ENCODE results near the gene VIL1.

VIL1 gene

DNA sequence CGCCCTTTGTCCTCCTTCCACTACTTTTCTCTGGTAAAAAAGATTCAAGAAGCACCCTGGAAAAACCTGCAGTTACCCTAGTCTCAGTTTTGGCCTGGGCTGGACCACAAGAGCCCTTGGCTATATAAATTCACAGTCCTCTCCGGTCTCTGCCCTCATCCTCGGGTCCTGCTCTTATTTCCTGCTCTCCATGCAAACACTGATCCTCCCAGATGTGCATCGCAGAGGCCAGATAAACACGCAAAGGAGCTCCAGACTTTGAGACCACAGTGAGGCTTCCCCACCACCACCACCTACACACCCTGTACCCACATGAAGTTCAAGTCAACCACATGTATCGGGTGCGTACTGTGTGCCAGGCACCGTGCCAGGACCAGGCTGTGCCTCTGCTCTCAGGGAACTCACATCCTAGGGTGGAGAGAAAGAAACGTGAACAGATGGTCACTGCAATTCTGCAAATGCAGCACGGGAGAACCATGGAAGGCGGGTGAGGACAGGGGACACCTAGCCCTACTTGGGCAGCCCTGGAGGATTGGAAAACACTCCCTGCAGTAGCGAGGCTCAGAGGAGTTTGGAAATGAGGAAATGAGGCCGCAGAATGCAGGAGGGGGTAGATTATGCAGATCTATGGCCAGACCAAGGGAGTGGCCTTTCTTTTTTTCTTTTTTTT is 11.8 kb upstream of the VIL1 start:
- peak; percentile 47 for DNase-seq

DNA sequence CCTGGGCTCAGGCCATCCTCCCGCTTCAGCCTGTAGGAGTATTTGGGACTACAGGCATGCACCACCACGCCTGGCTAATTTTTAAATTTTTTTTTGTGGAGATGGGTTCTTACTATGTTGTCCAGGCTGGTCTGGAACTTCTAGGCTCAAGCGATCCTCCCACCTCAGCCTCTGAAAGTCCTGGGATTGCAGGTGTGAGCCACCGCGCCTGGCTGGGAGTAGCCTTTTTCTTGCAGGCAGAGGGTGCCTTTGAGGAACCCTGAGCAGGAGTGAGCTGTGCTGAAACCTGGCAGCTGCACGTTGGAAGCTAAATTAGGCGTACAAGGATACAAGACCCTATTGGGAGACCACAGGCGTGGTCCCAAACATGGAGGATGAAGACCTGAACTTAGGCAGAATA is 11.2 kb upstream of the VIL1 start:
- no peak for DNase-seq

DNA sequence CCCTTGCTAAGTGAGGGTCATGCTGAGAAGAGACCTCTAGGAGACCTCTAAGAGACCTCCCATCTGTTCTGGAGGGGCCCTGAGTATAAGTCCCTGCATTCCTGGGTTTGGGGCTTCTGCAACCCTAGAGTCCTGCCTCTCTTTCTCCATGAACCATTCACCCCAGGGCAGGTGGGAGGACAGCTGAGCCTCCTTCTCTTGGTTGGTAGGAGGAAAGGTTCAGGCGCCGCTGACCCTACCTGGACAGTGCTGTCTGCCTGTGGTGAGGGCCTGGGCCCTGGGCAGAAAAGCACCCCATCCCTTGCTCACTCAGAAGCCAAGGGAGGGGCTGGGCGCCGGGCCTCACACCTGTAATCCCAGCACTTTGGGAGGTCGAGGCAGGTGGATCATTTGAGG is 604 bp upstream of the VIL1 start:
- DNase-seq: no peak

DNA sequence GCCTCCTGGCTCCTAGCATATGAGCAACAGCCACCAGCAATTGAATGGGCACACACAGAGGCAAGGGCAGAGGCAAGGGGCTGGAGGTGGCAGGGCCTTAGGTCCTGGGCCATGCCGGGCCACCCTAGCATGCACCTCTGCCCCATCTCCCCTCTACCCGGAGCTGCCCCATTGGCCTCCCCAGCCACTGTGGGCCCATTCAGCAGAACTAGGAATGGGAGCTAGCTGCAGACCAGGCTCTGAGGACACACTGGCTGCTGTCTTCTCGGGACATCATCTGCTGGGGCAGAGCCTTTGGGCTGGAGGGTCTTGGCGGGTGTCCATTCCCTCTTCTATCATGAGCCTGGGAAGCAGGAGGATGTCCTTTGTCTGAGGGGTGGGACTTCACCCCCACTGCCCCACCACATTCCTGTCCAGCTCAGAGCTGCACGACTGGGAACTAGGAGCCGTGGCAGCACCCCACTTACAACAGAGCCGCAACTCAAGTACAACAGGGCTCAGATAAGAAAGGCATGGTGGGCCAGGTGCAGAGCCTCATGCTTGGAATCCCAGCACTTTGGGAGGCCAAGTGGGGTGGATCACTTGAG is 800 bp downstream of the VIL1 start:
- no peak for DNase-seq

DNA sequence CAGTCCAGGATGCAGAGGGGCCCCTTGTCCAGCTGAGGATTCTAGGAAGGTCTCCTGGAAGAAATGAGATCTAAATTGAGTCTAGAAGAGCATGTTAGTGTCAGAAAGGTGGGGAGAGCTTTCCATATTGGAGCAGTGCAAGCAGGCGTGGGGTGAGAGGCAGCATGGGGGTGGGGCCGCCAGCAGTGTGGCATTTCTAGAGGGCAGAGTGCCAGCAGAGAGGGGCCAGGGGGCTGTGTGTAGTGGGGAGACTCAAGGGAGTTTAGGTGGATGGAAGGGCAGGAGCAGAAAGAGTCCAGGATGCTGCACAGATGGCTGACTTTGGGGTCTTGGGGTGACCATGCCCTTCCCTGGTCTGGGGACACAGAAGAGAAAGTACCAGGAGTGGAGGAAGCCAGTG is 2.1 kb downstream of the VIL1 start:
- DNase-seq: no peak

DNA sequence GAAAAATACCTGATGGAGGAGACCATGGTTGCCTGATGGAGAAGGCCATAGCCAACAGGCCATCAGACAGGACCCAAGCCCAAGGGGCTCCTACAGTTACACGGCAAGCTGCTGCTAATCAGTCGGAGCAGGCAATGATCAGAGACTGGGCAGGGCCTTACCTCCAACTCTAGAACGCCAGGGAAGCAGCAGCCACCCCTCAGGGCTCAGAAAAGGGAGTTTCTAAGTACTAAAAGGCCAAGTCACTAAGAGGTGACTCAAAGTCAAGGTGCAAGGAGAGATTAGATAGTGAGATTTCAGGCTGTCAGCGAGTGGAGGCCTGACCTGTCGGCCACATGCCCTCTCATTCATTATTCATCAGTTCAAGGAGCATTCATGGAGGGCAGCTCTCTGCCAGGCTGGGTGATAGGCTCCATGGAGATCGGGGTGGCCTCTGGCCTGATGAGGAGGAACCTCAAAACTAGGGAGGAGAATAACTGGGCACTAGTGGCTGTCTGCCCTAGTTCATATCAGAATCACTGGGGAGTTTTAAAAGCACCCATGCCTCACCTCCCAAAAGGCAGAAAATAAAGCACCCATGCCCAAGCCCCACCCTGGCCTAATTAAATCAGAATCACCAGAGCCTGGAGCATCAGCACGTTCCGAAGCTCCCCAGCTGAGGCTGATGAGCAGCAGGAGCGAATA is 3.6 kb downstream of the VIL1 start:
- no peak for DNase-seq

DNA sequence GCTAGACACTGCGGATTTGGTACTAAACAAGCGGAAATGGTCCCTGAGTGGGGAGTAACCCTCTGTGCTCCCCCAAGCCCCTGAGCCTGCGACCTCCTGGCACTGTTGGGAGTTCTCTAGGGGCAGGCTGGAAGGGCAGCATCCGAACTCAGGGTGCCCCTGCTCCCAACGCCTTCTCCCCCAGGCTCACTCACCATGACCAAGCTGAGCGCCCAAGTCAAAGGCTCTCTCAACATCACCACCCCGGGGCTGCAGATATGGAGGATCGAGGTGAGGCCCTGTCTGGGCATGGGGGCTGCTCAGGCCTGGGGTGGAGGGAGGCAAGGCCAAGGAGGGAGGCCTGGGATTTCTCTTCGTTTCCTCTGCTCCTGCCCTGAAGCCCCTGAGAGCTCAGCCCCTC is 4.7 kb downstream of the VIL1 start:
- no peak for DNase-seq

DNA sequence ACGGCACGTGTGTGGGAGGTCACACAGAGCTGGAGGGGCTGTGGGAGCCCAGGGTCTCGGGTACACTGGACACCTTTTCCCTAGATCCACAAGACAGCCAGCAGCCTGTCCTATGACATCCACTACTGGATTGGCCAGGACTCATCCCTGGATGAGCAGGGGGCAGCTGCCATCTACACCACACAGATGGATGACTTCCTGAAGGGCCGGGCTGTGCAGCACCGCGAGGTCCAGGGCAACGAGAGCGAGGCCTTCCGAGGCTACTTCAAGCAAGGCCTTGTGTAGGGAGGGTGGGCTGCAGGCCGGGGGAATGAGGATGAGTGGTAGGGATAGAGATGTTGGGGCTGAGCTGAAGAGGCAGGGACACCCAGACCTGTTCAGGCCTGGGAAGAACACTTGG is 6.6 kb downstream of the VIL1 start:
- no peak for DNase-seq

DNA sequence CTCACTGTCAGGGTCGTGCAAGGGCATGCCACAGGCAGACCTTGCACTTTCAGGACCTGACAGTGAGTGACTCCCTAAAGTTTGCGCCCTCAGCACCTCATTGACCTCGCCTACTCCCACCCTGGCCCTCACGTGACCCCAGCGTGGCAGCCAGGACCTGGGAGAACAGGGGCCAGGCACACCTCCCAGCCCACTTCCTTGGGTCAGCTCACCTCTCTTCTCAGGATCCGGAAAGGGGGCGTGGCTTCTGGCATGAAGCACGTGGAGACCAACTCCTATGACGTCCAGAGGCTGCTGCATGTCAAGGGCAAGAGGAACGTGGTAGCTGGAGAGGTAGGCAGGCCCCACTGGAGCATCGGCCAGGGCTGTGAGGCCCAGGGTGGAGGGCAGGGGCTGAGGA is 8.8 kb downstream of the VIL1 start:
- DNase-seq: no peak

DNA sequence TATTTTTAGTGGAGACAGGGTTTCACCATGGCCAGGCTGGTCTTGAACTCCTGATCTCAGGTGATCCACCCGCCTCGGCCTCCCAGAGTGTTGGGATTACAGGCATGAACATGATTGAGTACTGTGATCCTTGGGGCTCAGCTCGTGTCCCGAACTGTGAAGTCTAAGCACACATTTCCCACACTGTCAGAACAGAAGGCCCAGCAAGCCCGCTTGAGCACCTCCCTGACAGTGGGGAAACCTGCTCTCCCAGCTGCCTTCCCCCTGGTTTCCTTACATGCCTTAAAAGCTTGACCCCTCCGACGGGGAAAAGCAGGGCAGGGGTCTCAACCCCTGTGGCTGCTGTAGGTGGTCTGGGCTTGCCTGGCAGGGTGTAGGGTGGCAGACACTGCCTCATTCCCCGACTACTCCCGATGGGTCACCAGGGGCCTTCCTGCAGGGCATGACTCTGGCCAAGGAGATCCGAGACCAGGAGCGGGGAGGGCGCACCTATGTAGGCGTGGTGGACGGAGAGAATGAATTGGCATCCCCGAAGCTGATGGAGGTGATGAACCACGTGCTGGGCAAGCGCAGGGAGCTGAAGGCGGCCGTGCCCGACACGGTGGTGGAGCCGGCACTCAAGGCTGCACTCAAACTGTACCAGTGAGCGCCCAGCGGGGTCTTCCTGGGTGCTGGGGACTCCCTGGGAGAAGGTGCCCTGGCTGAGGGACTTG is 10.1 kb downstream of the VIL1 start:
- no peak for DNase-seq

DNA sequence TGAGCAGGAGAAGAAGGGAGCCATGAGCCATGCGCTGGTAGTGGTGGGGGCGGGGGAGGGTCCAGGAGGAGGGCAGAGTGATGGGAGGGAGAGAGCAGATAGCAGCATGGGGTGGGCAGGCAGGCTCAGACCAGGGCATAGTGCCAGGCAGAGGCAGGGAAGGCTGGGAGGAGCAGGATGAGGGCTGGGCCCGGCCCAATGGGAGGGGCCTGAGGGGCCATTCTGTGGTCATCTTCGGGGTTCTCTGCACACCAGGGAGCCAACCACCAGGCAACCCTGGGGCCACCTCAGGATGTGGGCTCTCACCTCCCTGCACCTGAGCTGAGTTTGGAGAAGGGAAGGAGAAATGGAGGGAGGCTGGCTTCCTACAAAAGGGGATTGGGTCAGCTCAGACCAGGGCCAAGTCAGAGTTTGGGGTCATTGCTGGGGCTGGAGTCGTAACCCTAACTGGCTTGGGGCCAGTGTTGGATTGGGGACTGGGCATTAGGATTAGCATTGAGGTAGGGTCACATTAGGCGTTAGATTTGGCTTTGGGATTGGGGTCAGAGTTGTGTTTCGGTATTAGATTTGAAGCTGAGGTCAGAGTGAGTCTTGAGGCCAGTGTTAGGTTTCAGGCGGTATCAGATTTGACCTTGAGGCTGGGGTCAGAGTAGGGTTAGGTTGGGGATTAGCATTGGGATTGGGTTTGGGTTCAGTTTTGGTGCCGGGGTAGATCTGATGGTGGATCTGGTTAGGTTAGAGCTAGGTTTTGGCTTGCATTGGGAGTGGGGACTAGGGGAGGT is 11.2 kb downstream of the VIL1 start:
- DNase-seq: no peak

DNA sequence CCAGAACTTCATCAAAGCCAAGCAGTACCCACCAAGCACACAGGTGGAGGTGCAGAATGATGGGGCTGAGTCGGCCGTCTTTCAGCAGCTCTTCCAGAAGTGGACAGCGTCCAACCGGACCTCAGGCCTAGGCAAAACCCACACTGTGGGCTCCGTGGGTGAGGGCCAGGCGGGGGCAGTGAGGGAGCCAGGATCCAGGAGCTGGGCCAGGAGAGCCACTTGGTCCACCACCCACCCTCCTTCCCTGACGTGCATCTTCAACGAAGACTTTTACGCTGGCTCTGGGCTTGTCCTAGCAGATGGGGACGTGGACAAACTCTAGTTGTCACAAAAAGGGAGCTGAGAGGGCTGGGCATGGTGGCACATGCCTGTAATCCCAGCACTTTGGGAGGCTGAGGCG is 11.8 kb downstream of the VIL1 start:
- DNase-seq: no peak

DNA sequence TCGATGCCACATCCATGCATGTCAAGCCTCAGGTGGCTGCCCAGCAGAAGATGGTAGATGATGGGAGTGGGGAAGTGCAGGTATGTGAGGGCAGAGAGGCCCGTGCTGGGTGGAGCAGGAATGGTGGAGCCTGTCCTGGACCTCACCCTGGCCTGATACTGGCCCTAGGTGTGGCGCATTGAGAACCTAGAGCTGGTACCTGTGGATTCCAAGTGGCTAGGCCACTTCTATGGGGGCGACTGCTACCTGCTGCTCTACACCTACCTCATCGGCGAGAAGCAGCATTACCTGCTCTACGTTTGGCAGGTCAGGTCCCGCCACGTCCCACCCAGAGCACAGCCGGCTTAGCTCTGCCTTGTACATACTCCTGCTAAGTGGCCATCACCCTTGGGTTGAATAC is 13.0 kb downstream of the VIL1 start:
- no peak for DNase-seq

DNA sequence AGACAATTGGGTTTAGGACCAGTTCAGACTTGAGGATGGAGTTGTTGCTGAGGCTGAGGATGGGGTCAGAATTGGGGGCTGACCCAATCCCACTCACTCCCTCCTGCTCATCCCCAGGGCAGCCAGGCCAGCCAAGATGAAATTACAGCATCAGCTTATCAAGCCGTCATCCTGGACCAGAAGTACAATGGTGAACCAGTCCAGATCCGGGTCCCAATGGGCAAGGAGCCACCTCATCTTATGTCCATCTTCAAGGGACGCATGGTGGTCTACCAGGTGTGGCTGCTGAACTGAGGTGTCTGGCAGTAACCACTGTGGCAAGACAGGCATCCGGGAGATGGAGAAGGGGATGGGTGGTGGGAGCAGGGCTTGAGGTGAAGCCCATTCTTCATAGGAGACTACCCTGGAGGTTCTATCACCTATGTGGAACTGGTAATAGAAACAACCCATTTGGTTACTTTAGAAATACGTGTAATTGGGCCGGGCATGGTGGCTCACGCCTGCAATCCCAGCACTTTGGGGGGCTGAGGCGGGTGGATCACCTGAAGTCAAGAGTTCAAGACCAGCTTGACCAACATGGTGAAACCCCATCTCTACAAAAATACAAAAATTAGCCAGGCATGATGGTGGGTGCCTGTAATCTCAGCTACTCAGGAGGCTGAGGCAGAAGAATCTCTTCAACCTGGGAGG is 13.9 kb downstream of the VIL1 start:
- DNase-seq: no peak

DNA sequence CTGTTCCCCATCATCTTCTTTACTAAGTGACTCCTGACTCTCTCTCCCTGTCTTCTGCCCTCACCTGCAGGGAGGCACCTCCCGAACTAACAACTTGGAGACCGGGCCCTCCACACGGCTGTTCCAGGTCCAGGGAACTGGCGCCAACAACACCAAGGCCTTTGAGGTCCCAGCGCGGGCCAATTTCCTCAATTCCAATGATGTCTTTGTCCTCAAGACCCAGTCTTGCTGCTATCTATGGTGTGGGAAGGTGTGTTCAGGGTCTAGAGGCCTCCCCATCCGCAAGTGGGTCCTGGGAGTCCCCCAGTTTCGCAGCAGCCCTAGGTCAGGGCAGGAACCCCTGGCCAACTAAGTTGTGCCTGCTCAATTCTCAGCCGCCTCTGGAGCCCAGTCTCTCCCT is 15.5 kb downstream of the VIL1 start:
- no peak for DNase-seq

DNA sequence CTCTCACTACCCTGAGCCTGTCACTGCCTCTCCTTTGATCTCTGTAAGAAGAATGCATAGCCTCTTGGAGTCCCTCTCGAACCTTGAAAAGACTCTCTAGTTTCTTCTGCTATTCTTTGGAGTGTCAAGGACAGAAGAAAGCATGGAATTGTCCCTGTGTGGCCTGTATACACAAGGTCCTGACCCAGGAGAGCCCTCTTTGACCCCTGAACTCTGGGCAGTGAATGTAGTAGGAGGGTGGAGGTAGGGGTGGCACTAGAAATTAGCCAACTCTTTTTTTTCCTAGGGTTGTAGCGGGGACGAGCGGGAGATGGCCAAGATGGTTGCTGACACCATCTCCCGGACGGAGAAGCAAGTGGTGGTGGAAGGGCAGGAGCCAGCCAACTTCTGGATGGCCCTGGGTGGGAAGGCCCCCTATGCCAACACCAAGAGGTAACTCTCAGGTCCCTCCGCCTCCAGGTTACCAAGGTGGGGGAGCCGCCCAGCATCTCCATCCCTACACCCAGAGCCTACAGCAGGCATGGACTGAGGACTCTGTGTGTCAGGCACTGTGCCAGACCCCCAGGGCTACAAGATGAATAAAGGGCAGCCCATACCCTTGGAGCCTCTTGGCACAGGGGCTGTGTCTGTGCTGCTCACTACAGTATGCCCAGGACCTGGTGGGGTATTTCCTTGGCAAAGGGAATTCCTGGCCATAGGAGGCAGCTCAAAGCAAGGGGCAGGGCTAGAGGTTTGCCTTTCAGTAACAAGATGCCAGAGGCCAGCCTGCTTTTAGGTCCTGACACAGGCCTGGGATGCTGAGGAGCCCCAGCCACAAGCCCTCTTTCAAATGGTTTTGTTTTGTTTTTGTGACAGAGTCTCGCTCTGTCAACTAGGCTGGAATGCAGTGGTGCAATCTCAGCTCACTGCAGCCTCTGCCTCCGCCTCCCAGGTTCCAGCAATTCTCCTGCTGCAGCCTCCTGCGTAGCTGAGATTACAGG is 16.4 kb downstream of the VIL1 start:
- no peak for DNase-seq

DNA sequence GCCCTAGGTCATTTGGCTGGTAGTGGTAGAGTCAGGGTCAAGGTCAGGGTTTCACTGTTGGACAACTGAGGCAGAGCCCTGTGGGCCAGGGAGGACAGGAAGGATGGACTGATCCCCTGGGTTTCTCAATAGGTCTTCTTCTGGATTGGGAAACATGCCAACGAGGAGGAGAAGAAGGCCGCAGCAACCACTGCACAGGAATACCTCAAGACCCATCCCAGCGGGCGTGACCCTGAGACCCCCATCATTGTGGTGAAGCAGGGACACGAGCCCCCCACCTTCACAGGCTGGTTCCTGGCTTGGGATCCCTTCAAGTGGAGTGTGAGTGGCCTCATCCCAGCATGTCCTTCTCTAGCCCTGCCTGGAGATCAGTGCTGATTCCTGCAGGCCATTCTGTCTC is 18.1 kb downstream of the VIL1 start:
- DNase-seq: no peak

DNA sequence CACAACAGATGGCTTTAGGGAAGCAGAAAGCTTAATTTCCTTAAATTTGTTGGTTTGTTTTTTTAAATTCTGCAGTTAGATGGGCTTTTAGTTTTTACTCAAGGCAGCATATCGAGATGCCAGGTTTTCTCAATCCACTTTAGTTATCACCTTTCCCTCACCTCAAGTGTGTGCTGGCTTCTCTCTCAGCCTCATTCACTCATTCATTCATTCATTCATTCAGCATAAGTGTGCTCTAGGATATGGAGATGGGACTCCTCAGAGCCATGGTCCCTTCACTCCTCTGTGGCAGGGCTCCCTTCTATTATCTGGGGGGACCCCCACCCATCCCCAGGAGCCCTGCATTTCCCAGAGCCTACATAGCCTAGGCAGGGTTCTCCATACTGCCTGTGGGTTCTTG is 19.0 kb downstream of the VIL1 start:
- no peak for DNase-seq

DNA sequence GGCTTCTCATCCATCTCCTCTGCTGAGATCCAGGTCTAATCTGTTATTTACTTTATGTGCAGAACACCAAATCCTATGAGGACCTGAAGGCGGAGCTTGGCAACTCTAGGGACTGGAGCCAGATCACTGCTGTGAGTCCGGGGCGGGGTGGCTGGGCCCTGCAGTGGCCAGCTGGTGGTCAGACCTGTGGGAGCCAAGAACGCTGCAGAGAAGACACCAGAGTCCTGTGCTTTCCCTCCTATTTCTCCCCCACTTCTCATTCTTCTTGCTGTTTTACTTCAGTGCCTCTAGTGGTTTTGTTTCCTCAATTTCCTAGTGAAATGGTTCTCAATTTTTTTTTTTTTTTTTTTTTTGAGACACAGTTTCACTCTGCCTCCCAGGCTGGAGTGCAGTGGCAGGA is 19.7 kb downstream of the VIL1 start:
- peak; percentile 50 for DNase-seq

DNA sequence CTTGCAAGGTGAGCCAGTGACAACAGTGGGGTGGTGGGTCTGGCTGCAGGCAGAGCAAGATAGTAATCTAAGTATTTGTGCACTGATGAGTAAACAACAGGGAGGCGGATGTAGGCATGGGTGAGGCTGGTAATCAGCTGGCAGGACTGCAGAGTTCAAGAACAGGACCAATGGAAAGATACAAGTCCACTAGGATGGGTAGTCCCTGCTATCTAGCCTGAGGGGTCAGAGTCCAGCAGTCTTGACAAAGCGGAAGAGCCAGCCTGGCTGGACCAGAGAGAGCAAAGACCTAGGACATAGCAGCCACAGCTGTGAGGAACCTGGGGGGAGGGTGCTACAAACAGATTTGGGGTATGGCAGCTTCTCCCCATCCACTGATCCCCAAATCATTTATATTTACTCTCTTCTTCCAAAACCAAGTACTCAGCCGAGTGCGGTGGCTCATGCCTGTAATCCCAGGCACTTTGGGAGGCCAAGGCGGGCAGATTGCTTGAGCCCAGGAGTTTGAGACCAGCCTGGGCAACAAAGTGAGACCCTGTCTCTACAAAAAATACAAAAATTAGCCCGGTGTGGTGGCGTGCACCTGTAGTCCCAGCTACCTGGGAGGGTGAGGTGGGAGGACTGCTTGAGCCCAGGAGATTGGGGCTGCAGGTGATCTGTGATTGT is 25.9 kb downstream of the VIL1 start:
- no peak for DNase-seq

DNA sequence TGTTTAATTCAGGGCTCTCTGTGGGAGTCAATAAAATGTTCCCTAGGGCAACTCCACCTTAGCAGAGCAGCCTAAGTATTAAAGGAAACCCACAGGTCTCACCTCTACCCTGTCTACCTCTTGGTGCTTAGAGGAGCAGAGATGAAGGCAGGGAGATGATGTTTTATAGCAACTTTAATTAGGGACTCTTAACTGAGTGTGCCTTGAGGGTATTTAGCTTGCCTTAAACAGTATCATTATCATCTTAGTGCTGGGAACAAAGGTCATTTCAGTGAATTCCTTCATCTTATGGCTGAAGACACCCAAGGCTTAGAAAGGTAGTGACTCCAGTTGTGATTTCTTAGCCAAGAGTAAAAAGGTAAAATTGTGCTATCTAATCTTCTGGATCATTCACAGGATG is 26.7 kb downstream of the VIL1 start:
- DNase-seq: no peak

All from inflammatory macrophage treated with lipopolysaccharide for 4 hours (primary cell).